HK-2 (cell line): ENCODE data around the gene TLR5.

Experiments used
- DNase-seq: peaks from one replicate; pipeline ENCODE4 v3.0.0-alpha.2; 2018; ENCODE audit not compliant: unreplicated experiment

TLR5 gene

GRCh38 chr1:223109581-223110026 lies 33.4 kb downstream of the TLR5 start:
- no peak for DNase-seq

DNA sequence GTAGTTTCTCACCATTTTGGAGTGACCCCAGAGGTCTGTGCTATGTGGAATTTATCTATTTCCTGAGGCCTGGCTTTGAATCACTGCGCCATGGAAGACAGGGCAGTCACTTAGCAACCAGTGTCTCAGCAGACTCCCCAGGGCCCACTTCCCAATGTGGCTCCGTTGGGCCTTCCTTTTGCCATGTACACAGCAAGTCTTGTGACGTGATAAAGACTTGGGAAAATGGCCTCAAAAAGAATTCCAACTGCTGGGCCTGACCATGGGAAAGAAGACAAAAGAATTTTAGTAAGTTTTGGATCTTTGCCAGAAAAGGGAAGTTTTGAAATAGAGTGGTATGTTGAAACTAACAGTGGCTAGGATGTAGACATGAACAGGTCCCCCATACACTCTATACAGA lies 36.2 kb downstream of the TLR5 start:
- no peak for DNase-seq

- no peak for DNase-seq
These were observed 37.5 kb downstream of the TLR5 start for GRCh38 chr1:223105568-223105967.

DNA sequence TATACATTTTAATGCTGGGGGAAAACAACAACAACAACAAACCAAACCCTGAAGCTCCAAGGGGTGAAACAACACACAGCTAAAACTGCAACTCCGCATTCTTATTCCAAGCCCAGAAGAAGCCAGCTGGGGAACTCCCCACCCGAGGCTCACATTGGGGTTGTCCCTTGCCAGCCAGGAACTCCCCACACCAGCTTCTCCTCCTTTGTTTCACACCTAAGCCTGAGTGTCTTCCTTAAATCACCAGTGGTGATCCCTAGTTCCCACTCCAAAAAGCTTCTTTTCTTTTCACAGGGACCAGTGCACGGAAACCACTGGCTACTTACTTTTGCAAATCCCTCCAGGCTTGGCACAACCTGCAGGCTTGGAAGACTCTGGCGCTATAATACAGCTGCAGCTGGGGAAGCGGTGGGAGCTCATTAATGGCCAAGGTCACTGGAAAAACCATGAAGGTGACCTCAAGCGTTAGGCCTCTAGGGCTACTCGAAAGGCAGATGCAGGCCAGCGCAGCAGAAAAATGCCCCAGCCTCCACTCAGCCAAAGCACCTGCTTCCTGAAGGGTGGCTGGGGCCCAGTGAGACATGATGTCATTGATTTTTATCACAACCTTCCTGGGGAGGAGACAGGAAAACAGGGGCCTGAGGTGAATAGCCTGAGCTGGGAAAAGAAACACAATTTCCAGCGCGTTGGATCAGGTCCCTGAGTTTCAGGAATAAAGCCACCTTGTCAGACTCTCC lies 40.1 kb downstream of the TLR5 start:
- DNase-seq: no peak

DNA sequence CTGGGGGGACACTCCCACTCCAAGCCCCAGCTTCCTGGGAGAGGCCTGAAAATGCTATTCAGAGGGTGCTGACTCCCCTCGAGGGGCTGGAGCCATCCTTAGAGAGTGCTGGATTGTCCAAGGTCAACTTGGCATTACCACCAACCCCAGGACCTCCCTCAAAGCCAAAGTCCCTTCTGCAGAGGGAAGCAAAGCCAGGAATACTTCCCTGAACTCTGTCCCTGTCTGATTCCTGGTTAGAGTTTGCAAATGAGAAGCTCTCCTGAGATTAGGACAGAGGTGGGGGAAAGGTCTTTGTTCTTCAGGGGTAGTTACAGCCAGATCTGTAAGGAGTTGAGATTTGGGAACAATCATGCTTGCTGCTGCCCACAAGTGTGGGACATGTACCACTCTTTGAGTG lies 45.3 kb downstream of the TLR5 start:
- no peak for DNase-seq

- DNase-seq: no peak
These were observed 47.2 kb downstream of the TLR5 start for GRCh38 chr1:223095870-223096269.

- DNase-seq: no peak
These were observed 51.2 kb downstream of the TLR5 start for GRCh38 chr1:223091896-223092295.

DNA sequence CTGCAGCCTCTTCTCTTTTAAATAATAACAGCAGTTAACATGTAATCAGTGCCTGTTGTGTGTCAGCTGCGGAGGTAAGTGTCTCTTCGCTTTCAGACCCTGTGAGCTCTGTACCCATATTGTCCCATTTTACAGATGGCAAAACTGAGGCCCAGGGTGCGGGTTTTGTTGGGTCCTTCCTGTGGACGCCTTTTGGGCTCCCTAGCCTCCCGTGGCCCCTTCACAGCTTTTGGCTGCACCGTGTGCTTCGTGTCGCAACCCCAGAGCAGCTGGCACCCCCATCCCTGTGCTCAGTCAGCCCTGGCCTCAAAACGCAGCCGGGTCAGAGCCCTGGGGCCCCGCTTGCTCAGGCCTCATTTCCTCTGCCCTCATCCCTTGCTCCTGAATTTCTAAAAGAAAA lies 53.8 kb downstream of the TLR5 start:
- no peak for DNase-seq

DNA sequence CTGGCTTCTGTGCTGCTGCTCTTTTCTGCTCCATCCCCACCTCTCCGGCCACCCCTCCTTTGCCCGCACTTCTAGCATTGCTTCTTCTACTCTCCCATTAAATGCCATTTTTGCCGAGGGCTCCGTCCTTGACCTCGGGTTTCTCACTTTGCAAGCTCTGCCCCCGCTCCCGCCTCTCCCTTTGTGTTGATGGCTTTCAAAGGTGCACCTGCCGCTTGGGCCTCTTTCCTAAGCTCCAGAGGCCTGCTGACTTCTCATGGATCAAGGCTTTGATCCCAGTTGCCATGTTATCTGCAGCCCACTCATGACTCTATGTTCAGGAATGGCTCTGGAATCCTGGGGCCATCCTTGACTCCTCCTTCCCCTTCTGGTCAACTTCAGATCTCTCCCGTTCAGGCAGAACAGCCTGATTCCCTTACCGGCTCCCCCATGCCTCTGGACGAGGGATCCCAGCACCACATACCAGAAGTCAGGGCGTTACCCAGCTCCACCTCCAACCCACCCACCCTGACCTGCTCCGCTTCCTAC lies 54.3 kb downstream of the TLR5 start:
- no peak for DNase-seq

GRCh38 chr1:223087291-223088255 lies 55.5 kb downstream of the TLR5 start:
- no peak for DNase-seq

GRCh38 chr1:223084464-223084866 lies 58.6 kb downstream of the TLR5 start:
- DNase-seq: no peak

- DNase-seq: no peak
These were observed 59.2 kb downstream of the TLR5 start for GRCh38 chr1:223083831-223084230.

DNA sequence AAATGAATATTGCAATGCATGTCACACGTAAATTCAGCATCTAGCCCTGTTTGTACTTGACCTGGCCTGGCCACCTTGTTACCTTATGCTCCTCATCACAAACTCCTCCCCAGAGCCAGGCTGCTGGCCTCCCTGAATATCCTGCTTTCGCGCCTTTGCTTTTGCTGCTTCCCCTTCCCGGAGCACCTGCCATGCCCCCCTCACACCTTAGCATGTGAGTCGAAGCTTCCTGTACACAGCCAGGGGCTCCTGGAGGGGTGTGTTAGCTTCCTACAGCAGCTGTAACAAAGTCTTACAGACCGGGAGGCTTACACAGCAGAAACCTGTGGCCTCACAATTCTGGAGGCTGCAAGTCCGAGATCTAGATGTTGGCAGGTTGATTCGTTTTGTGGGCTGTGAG lies 60.1 kb downstream of the TLR5 start:
- DNase-seq: no peak

GRCh38 chr1:223081181-223081994 lies 61.7 kb downstream of the TLR5 start:
- peak; percentile 96 for DNase-seq

DNA sequence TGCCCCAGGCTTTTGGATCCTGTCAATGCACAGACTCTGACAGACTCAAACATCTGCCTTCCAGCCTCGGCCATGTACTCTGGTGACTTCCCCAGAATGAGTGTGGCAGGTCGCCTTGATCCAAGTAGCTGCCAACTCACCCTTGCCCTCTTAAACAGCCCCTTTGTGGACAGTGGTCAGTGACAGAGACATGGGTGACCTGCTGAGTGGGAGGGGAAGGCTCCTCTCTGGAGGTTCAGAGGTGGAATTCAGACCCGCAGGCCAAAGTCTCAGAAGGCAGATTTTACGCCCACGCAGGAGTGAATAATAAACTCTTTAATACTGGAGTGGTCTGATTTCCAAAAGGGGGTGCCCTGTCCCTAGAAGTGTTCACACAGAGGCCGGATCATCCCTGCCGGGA lies 63.5 kb downstream of the TLR5 start:
- no peak for DNase-seq

GRCh38 chr1:223077247-223077833 lies 65.7 kb downstream of the TLR5 start:
- DNase-seq: no peak

GRCh38 chr1:223076362-223076761 lies 66.7 kb downstream of the TLR5 start:
- no peak for DNase-seq

GRCh38 chr1:223075834-223076233 lies 67.2 kb downstream of the TLR5 start:
- no peak for DNase-seq

- DNase-seq: no peak
These were observed 68.4 kb downstream of the TLR5 start for GRCh38 chr1:223074445-223075300.

- DNase-seq: no peak
These were observed 74.0 kb downstream of the TLR5 start for GRCh38 chr1:223068900-223069665.
